HEK293 (cell line): ENCODE measurements around the gene FOLR1.

ENCODE experiments used
- CTCF ChIA-PET: fragments of 350-600 bp; formaldehyde crosslinking; extraction: SDS; loops from one replicate; lab custom pipeline; 2021; ENCODE audit warnings: antibody characterized with exemption; lab: Yijun Ruan, JAX
- POLR2A ChIA-PET: fragments of 300-600 bp; formaldehyde crosslinking; extraction: SDS; loops from one replicate; lab custom pipeline; 2020; ENCODE audit warnings: antibody characterized with exemption, inconsistent platforms; lab: Yijun Ruan, JAX
- H3K27ac ChIP-seq: fragments of 200-500 bp; sonication (Bioruptor generic); 2 replicates; pipeline ENCODE4 v1.5.1; 2014; ENCODE audit warnings: low read depth, low read length, control low read depth, inconsistent platforms; ENCODE audit errors: extremely low read depth
- H3K36me3 ChIP-seq, 2 experiments: fragments of 200-500 bp in 1 of 2; sonication (Bioruptor generic) in 1 of 2; 1 replicate in 1 of 2; 2 replicates in 1 of 2; pipeline ENCODE4 v1.5.1; 2014 to 2017; ENCODE audit warnings: inconsistent platforms in 2 of 2, low read length in 2 of 2; ENCODE audit not compliant: control insufficient read depth in 2 of 2, insufficient read depth in 1 of 2
- H3K4me1 ChIP-seq: fragments of 200-500 bp; sonication (Bioruptor generic); 2 replicates; pipeline ENCODE4 v1.5.1; 2014; ENCODE audit warnings: mild to moderate bottlenecking, low read length, inconsistent platforms; ENCODE audit not compliant: control insufficient read depth, insufficient read depth
- H3K4me3 ChIP-seq: 2 replicates; pipeline ENCODE4 v1.5.1; 2011; ENCODE audit warnings: low read depth, mild to moderate bottlenecking, control low read depth, low read length, moderate library complexity
- H3K9me3 ChIP-seq: fragments of 200-500 bp; sonication (Bioruptor generic); 2 replicates; pipeline ENCODE4 v1.5.1; 2014; ENCODE audit warnings: low read depth, low read length, inconsistent platforms; ENCODE audit not compliant: control insufficient read depth, insufficient read depth
- EGR2 ChIP-seq: fragments of 450-650 bp; formaldehyde crosslinking; IDR thresholded peaks from 2 replicates; pipeline ENCODE4 v1.5.1; 2016; ENCODE audit warnings: low read depth, missing biosample characterization, missing genetic modification characterization
- GLI2 ChIP-seq: fragments of 450-650 bp; formaldehyde crosslinking; IDR thresholded peaks from 2 replicates; pipeline ENCODE4; 2017; ENCODE audit warnings: missing biosample characterization, missing genetic modification characterization, low read depth, borderline replicate concordance
- GLIS2 ChIP-seq: fragments of 450-650 bp; formaldehyde crosslinking; IDR thresholded peaks from 2 replicates; pipeline ENCODE4 v1.5.1; 2016; ENCODE audit warnings: missing biosample characterization, missing genetic modification characterization
- SCRT2 ChIP-seq: fragments of 450-650 bp; formaldehyde crosslinking; IDR thresholded peaks from 2 replicates; pipeline ENCODE4 v1.5.1; 2016; ENCODE audit warnings: missing biosample characterization, missing genetic modification characterization
- TCF7L2 ChIP-seq: IDR thresholded peaks from 2 replicates; pipeline ENCODE4 v1.6.1; 2011; ENCODE audit warnings: low read depth, mild to moderate bottlenecking, inconsistent platforms, low read length, moderate library complexity, borderline replicate concordance
- YY1 ChIP-seq: fragments of 450-650 bp; formaldehyde crosslinking; IDR thresholded peaks from 2 replicates; pipeline ENCODE4 v1.5.1; 2018; ENCODE audit warnings: missing biosample characterization, missing genetic modification characterization
- ZBTB20 ChIP-seq: fragments of 450-650 bp; formaldehyde crosslinking; IDR thresholded peaks from 2 replicates; pipeline ENCODE4 v1.5.1; 2016; ENCODE audit warnings: missing biosample characterization, missing genetic modification characterization
- ZFP41 ChIP-seq: fragments of 450-650 bp; formaldehyde crosslinking; IDR thresholded peaks from 2 replicates; pipeline ENCODE4 v1.5.1; 2016; ENCODE audit warnings: missing biosample characterization, missing genetic modification characterization, borderline replicate concordance
- ZNF121 ChIP-seq: fragments of 450-650 bp; formaldehyde crosslinking; IDR thresholded peaks from 2 replicates; pipeline ENCODE4 v1.5.1; 2016; ENCODE audit warnings: missing biosample characterization, missing genetic modification characterization
- ZNF155 ChIP-seq: fragments of 450-650 bp; formaldehyde crosslinking; IDR thresholded peaks from 2 replicates; pipeline ENCODE4 v1.5.1; 2016; ENCODE audit warnings: missing biosample characterization, missing genetic modification characterization
- ZNF16 ChIP-seq: fragments of 450-650 bp; formaldehyde crosslinking; IDR thresholded peaks from 2 replicates; pipeline ENCODE4 v1.5.1; 2016; ENCODE audit warnings: low read depth, missing biosample characterization, missing genetic modification characterization
- ZNF19 ChIP-seq: fragments of 450-650 bp; formaldehyde crosslinking; IDR thresholded peaks from 2 replicates; pipeline ENCODE4; 2016; ENCODE audit warnings: missing biosample characterization, missing genetic modification characterization, low read depth
- ZNF223 ChIP-seq: fragments of 450-650 bp; formaldehyde crosslinking; IDR thresholded peaks from 2 replicates; pipeline ENCODE4 v1.5.1; 2016; ENCODE audit warnings: missing biosample characterization, missing genetic modification characterization
- ZNF24 ChIP-seq: fragments of 450-650 bp; formaldehyde crosslinking; IDR thresholded peaks from 2 replicates; pipeline ENCODE4 v1.5.1; 2016; ENCODE audit warnings: missing biosample characterization, missing genetic modification characterization
- ZNF292 ChIP-seq: fragments of 450-650 bp; formaldehyde crosslinking; IDR thresholded peaks from 2 replicates; pipeline ENCODE4 v1.5.1; 2016; ENCODE audit warnings: low read depth, missing biosample characterization, missing genetic modification characterization, borderline replicate concordance
- ZNF335 ChIP-seq: fragments of 450-650 bp; formaldehyde crosslinking; conservative IDR thresholded peaks from 2 replicates; pipeline ENCODE4 v1.5.1; 2016; ENCODE audit warnings: missing biosample characterization, missing genetic modification characterization
- ZNF350 ChIP-seq: fragments of 450-650 bp; formaldehyde crosslinking; IDR thresholded peaks from 2 replicates; pipeline ENCODE4 v1.5.0; 2017; ENCODE audit warnings: missing biosample characterization, mild to moderate bottlenecking, missing genetic modification characterization
- ZNF354C ChIP-seq: fragments of 450-650 bp; formaldehyde crosslinking; IDR thresholded peaks from 2 replicates; pipeline ENCODE4 v1.5.1; 2016; ENCODE audit warnings: missing biosample characterization, missing genetic modification characterization, low read depth, borderline replicate concordance
- ZNF521 ChIP-seq: fragments of 450-650 bp; formaldehyde crosslinking; IDR thresholded peaks from 2 replicates; pipeline ENCODE4 v1.5.1; 2017; ENCODE audit warnings: missing biosample characterization, mild to moderate bottlenecking, missing genetic modification characterization
- ZNF837 ChIP-seq: fragments of 450-650 bp; formaldehyde crosslinking; IDR thresholded peaks from 2 replicates; pipeline ENCODE4 v1.5.1; 2016; ENCODE audit warnings: missing biosample characterization, missing genetic modification characterization
- TF ChIP-seq, protein P1 (sequence below): fragments of 450-650 bp; formaldehyde crosslinking; IDR thresholded peaks from 2 replicates; pipeline ENCODE4 v1.5.1; 2017; ENCODE audit warnings: missing biosample characterization, missing genetic modification characterization
- TF ChIP-seq, protein P2 (sequence below): fragments of 450-650 bp; formaldehyde crosslinking; IDR thresholded peaks from 2 replicates; pipeline ENCODE4 v1.5.1; 2016; ENCODE audit warnings: missing biosample characterization, missing genetic modification characterization
- TF ChIP-seq, protein P3 (sequence below): fragments of 450-650 bp; formaldehyde crosslinking; IDR thresholded peaks from 2 replicates; pipeline ENCODE4 v1.5.1; 2016; ENCODE audit warnings: missing biosample characterization, missing genetic modification characterization
- TF ChIP-seq, protein P4 (sequence below): fragments of 450-650 bp; formaldehyde crosslinking; IDR thresholded peaks from 2 replicates; pipeline ENCODE4 v1.5.1; 2017; ENCODE audit warnings: missing biosample characterization, mild to moderate bottlenecking, missing genetic modification characterization, moderate library complexity

FOLR1 gene

DNA sequence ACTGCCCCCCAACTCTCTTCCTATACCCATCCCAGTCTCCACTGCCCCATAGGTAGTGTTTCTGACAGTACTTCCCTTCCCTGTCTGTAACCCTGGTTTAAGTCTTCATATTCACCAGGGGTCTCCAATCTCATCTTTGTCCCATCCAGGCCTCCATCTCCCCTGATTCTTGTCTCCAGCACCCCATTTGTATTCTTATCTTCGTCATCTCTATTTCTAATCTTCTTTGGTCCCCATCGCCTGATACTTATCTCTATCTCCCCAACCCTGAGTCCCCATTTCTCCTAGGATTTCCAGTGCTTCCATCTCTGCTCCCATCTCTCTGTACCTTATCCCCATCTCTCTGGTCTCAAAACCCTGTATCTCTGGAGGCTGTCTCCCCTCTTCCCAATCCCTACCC lies 50.2 kb downstream of the FOLR1 start (continued):
- TF ChIP-seq ZNF350 (tag by site-specific recombination) = no peak
- TF ChIP-seq ZNF223 = no peak
- no peak for TF ChIP-seq ZBTB20 (tag by site-specific recombination)

DNA sequence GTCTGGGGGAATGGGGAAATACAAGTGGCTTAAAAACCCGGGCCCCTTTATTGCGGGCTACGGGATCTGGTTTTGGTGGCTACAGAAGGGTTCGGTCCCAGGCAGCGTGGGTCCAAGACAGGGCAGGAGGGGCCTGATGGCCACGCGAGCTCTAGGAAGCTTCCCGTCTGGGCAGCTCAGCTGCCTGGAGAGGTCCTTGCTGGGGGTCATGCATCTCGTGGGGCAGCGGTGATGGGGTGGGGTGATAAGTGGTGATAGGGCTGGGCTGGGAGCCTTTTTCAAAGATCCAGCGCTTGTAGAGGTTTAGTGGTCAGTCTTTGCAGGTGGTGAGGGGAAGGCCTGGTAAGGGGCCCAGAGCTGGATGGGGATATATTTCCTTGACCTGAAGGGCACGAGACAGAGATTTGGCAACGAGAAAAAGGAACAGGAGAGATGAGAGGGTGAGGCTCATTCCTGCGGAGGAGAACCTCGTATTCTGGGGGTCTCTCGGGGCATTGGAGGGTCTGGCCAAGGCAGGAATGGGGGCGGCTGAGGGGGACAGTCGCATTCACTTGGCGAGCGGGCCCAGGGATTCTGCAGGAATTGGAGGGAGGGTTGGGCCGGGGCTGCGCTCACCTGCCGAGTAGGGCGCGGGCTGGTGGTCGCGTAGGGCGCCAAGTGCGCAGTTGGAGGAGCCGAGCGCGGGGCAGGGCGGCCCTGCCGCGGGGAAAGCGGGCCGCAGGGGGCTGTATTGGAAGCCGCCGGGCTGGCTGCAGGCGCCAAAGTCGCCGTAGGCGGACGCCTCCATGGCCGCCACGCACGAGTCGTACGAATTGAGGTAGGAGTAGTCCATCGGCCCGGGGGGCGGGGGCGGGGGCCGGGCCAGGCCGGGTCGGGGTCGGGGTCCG lies 51.5 kb downstream of the FOLR1 start:
- H3K36me3 ChIP-seq = peaks cover 0 to 5% of the 10 kb centered on the region in 2 experiments; a peak in 1 of 3 replicates
- H3K4me1 ChIP-seq = no peaks in the 10 kb centered on the region
- H3K4me3 ChIP-seq = no peak overlapping the region
- no peak overlapping the region for H3K27ac ChIP-seq
- ChIA-PET CTCF (interaction anchor here (0.9 kb wide), 1 partner anchor 171 kb away, joined by 3 read pairs; no protein-coding TSS in a partner anchor), POLR2A (no interaction called here)
- TF ChIP-seq, protein P1, sequence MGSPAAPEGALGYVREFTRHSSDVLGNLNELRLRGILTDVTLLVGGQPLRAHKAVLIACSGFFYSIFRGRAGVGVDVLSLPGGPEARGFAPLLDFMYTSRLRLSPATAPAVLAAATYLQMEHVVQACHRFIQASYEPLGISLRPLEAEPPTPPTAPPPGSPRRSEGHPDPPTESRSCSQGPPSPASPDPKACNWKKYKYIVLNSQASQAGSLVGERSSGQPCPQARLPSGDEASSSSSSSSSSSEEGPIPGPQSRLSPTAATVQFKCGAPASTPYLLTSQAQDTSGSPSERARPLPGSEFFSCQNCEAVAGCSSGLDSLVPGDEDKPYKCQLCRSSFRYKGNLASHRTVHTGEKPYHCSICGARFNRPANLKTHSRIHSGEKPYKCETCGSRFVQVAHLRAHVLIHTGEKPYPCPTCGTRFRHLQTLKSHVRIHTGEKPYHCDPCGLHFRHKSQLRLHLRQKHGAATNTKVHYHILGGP (tag by site-specific recombination) = no peak
- TF ChIP-seq YY1 (tag by site-specific recombination) (no peak), ZFP41 (tag by site-specific recombination) (no peak), ZNF121 (tag by site-specific recombination) (no peak), ZNF521 (no peak), ZNF16 (tag by site-specific recombination) (no peak), SCRT2 (tag by site-specific recombination) (no peak), ZNF24 (tag by site-specific recombination) (no peak), ZNF19 (tag by site-specific recombination) (no peak)
- TF ChIP-seq, protein P2, sequence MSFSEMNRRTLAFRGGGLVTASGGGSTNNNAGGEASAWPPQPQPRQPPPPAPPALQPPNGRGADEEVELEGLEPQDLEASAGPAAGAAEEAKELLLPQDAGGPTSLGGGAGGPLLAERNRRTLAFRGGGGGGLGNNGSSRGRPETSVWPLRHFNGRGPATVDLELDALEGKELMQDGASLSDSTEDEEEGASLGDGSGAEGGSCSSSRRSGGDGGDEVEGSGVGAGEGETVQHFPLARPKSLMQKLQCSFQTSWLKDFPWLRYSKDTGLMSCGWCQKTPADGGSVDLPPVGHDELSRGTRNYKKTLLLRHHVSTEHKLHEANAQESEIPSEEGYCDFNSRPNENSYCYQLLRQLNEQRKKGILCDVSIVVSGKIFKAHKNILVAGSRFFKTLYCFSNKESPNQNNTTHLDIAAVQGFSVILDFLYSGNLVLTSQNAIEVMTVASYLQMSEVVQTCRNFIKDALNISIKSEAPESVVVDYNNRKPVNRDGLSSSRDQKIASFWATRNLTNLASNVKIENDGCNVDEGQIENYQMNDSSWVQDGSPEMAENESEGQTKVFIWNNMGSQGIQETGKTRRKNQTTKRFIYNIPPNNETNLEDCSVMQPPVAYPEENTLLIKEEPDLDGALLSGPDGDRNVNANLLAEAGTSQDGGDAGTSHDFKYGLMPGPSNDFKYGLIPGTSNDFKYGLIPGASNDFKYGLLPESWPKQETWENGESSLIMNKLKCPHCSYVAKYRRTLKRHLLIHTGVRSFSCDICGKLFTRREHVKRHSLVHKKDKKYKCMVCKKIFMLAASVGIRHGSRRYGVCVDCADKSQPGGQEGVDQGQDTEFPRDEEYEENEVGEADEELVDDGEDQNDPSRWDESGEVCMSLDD (tag by site-specific recombination) = no peak
- TF ChIP-seq, protein P3, sequence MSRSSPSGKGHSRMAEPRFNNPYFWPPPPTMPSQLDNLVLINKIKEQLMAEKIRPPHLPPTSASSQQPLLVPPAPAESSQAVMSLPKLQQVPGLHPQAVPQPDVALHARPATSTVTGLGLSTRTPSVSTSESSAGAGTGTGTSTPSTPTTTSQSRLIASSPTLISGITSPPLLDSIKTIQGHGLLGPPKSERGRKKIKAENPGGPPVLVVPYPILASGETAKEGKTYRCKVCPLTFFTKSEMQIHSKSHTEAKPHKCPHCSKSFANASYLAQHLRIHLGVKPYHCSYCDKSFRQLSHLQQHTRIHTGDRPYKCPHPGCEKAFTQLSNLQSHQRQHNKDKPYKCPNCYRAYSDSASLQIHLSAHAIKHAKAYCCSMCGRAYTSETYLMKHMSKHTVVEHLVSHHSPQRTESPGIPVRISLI (tag by site-specific recombination) = no peak
- TF ChIP-seq, protein P4, sequence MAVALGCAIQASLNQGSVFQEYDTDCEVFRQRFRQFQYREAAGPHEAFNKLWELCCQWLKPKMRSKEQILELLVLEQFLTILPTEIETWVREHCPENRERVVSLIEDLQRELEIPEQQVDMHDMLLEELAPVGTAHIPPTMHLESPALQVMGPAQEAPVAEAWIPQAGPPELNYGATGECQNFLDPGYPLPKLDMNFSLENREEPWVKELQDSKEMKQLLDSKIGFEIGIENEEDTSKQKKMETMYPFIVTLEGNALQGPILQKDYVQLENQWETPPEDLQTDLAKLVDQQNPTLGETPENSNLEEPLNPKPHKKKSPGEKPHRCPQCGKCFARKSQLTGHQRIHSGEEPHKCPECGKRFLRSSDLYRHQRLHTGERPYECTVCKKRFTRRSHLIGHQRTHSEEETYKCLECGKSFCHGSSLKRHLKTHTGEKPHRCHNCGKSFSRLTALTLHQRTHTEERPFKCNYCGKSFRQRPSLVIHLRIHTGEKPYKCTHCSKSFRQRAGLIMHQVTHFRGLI = no peak
- no peaks in the 10 kb centered on the region for H3K9me3 ChIP-seq

DNA sequence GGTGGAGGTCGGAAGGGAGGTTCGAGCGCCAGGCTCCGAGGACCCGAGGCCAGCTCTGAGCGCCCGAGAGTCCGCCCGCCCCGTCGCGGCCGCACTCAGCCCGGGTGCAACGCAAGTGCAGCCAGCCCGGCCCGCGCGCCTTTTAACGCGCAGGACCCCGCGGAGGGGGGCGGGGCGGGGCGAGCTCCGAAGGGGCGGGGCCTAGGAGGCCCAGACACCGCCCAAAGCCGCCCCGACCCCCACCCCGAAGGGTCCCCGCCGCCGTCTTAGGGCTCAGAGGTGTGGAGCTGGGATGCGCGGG lies 52.1 kb downstream of the FOLR1 start, which contains the start of gene PHOX2A:
TSS of gene PHOX2A (minus strand) at position 117 of the 301 bp plus-strand sequence. CDS start 172 bp downstream, outside the sequence.
- H3K36me3 ChIP-seq = no peaks in the 10 kb centered on the region
- H3K4me3 ChIP-seq = no peak within 1 kb of the TSS
- ChIA-PET CTCF (no interaction called here), POLR2A (no interaction called here)
- no peaks in the 10 kb centered on the region for H3K9me3 ChIP-seq
- H3K4me1 ChIP-seq = no peaks in the 10 kb centered on the region
- no peak within 1 kb of the TSS for H3K27ac ChIP-seq
- TF ChIP-seq ZNF292 (tag by site-specific recombination) (no peak), EGR2 (tag by site-specific recombination) (no peak), ZNF155 (no peak), ZNF354C (no peak), GLIS2 (no peak), ZNF837 (tag by site-specific recombination) (no peak), ZNF335 (tag by site-specific recombination) (no peak), GLI2 (no peak), TCF7L2 (no peak)
- TF ChIP-seq, protein P2 (tag by site-specific recombination) = no peak
